K562 (cell line): ENCODE data around the gene CENPH. TPM values are rescaled to one million over a fixed set of nuclear protein-coding genes. Genes with fewer than 3 reads are reported as not detected.

Experiments used
- BRD9 ChIP-seq: fragments of 450-650 bp; IDR thresholded peaks from 2 replicates; pipeline ENCODE4 v1.6.1; 2018; ENCODE audit warnings: low read depth; ENCODE audit not compliant: partially characterized antibody
- CCAR2 ChIP-seq: fragments of 200-400 bp; formaldehyde crosslinking; IDR thresholded peaks from 2 replicates; pipeline ENCODE4 v1.6.1; 2017; ENCODE audit warnings: mild to moderate bottlenecking, low read depth, low read length
- CTBP1 ChIP-seq: fragments of 450-650 bp; IDR thresholded peaks from 2 replicates; pipeline ENCODE4 v1.6.1; 2016; ENCODE audit warnings: borderline replicate concordance
- EHMT2 ChIP-seq: fragments of 450-650 bp; IDR thresholded peaks from 2 replicates; pipeline ENCODE4 v1.6.1; 2018; ENCODE audit warnings: antibody characterized with exemption
- ERF ChIP-seq: fragments of 450-650 bp; formaldehyde crosslinking; IDR thresholded peaks from 2 replicates; pipeline ENCODE4 v1.4.0; 2020; ENCODE audit warnings: mild to moderate bottlenecking, mixed read lengths
- FOXK2 ChIP-seq, 2 experiments: fragments of 450-650 bp; IDR thresholded peaks in 1 of 2; conservative IDR thresholded peaks in 1 of 2; 2 replicates each; pipeline ENCODE4 v1.6.1; 2016; ENCODE audit warnings: low read depth in 2 of 2, mild to moderate bottlenecking in 1 of 2
- FOXM1 ChIP-seq, 2 experiments: fragments of 450-650 bp in 1 of 2; sonication (generic) in 1 of 2; formaldehyde crosslinking in 1 of 2; IDR thresholded peaks; 2 replicates each; pipeline versions ENCODE4 v1.6.1 to v1.9.0; 2017 to 2022; ENCODE audit warnings: low read depth in 2 of 2, mild to moderate bottlenecking in 2 of 2, missing genetic modification reagents in 1 of 2, moderate library complexity in 1 of 2
- HDGF ChIP-seq: fragments of 450-650 bp; IDR thresholded peaks from 2 replicates; pipeline ENCODE4 v1.6.1; 2016
- HMG20A ChIP-seq: fragments of 450-650 bp; formaldehyde crosslinking; conservative IDR thresholded peaks from 2 replicates; pipeline ENCODE4 v1.4.0; 2020; ENCODE audit warnings: mild to moderate bottlenecking, mixed read lengths
- KLF13 ChIP-seq: fragments of 450-650 bp; IDR thresholded peaks from 2 replicates; pipeline ENCODE4 v1.6.1; 2016; ENCODE audit warnings: missing genetic modification characterization, low read depth, mild to moderate bottlenecking, missing compliant biosample characterization, moderate library complexity, borderline replicate concordance
- MXI1 ChIP-seq: IDR thresholded peaks from 2 replicates; pipeline ENCODE4 v1.6.1; 2011; ENCODE audit warnings: low read depth, mild to moderate bottlenecking, improper control_type of control experiment, low read length
- NFE2L1 ChIP-seq: fragments of 450-650 bp; IDR thresholded peaks from 2 replicates; pipeline ENCODE4 v1.6.1; 2016; ENCODE audit warnings: missing genetic modification characterization, low read depth, mild to moderate bottlenecking, missing compliant biosample characterization, moderate library complexity, borderline replicate concordance
- NFIC ChIP-seq: fragments of 450-650 bp; IDR thresholded peaks from 2 replicates; pipeline ENCODE4 v1.6.1; 2017; ENCODE audit warnings: mild to moderate bottlenecking, inconsistent platforms
- NR2C1 ChIP-seq, 2 experiments: fragments of 450-650 bp; IDR thresholded peaks; 2 replicates each; pipeline ENCODE4 v1.6.1; 2017; ENCODE audit warnings: mild to moderate bottlenecking in 2 of 2, antibody characterized with exemption in 1 of 2, inconsistent platforms in 1 of 2, missing compliant biosample characterization in 1 of 2, missing genetic modification characterization in 1 of 2
- NR4A1 ChIP-seq, 2 experiments: fragments of 250-450 bp in 1 of 2; fragments of 450-650 bp in 1 of 2; sonication (Bioruptor Pico) in 1 of 2; IDR thresholded peaks; 2 replicates each; pipeline versions ENCODE4 v1.4.0 to v1.6.1; 2016 to 2020; ENCODE audit warnings: mild to moderate bottlenecking in 2 of 2, missing compliant biosample characterization in 1 of 2, missing genetic modification characterization in 1 of 2, moderate library complexity in 1 of 2
- PHF20 ChIP-seq: fragments of 450-650 bp; IDR thresholded peaks from 2 replicates; pipeline ENCODE4 v1.6.1; 2018; ENCODE audit not compliant: partially characterized antibody
- SMARCA4 ChIP-seq: fragments of 450-650 bp; IDR thresholded peaks from 2 replicates; pipeline ENCODE4 v1.6.1; 2016
- ZNF239 ChIP-seq: fragments of 250-450 bp; sonication (Bioruptor Pico); IDR thresholded peaks from 2 replicates; pipeline ENCODE4 v1.4.0; 2020; ENCODE audit warnings: mild to moderate bottlenecking
- ZNF263 ChIP-seq: sonication (generic); formaldehyde crosslinking; IDR thresholded peaks from 2 replicates; pipeline ENCODE4 v1.8.0; 2022; ENCODE audit warnings: mild to moderate bottlenecking, missing genetic modification reagents, borderline replicate concordance
- ZNF41 ChIP-seq: fragments of 250-450 bp; sonication (Bioruptor Pico); conservative IDR thresholded peaks from 2 replicates; pipeline ENCODE4 v1.4.0; 2020; ENCODE audit warnings: mild to moderate bottlenecking
- ZNF444 ChIP-seq: fragments of 250-450 bp; sonication (Bioruptor Pico); IDR thresholded peaks from 2 replicates; pipeline ENCODE4 v1.4.0; 2020; ENCODE audit warnings: mild to moderate bottlenecking, moderate library complexity
- polyA plus RNA-seq, 8 experiments: library from polyadenylated mRNA; depleted of rRNA in 4 of 8; stranded (reverse) in 5 of 8; unstranded in 3 of 8; fragments of >200 nt; fragmentation: Nextera tagmentation in 2 of 8; fragmentation: Illumina TruSeq in 1 of 8; extraction: Ambion mirVana in 2 of 8; extraction: Trizol in 1 of 8; gene quantifications; 2 replicates each; pipeline versions ENCODE4 v1.2.1 to v1.2.3, GENCODE V29; 2011 to 2014; ENCODE audit warnings: inconsistent platforms in 1 of 8, missing spikeins in 1 of 8
- total RNA-seq, 7 experiments: library from RNA; depleted of rRNA in 6 of 7; stranded (reverse); fragments of >200 nt in 6 of 7; fragmentation: Illumina TruSeq in 2 of 7; extraction: Trizol in 2 of 7; gene quantifications; 2 replicates each; pipeline versions ENCODE4 v1.2.1 to v1.2.3, GENCODE V29; 2011 to 2021; ENCODE audit warnings: low replicate concordance in 1 of 7
- TF ChIP-seq, protein P1 (sequence below): fragments of 450-650 bp; IDR thresholded peaks from 2 replicates; pipeline ENCODE4 v1.6.1; 2018; ENCODE audit warnings: mild to moderate bottlenecking, low read depth; ENCODE audit not compliant: partially characterized antibody
- TF ChIP-seq, protein P2 (sequence below): sonication (generic); formaldehyde crosslinking; IDR thresholded peaks from 2 replicates; pipeline ENCODE4 v1.8.1; 2022; ENCODE audit warnings: missing genetic modification reagents
- TF ChIP-seq, protein P3 (sequence below): fragments of 450-650 bp; IDR thresholded peaks from 2 replicates; pipeline ENCODE4 v1.6.1; 2016

CENPH gene
- total and polyA plus RNA-seq, 9 of the 15 experiments (the other 6 are each of a cell fraction or from before 2014, with no cell fraction given): 10.5 to 124 (median 74.9) TPM

GRCh38 chr5:69217548-69218526 is 28.5 kb downstream of the CENPH start (continued):
- TF ChIP-seq, protein P1, sequence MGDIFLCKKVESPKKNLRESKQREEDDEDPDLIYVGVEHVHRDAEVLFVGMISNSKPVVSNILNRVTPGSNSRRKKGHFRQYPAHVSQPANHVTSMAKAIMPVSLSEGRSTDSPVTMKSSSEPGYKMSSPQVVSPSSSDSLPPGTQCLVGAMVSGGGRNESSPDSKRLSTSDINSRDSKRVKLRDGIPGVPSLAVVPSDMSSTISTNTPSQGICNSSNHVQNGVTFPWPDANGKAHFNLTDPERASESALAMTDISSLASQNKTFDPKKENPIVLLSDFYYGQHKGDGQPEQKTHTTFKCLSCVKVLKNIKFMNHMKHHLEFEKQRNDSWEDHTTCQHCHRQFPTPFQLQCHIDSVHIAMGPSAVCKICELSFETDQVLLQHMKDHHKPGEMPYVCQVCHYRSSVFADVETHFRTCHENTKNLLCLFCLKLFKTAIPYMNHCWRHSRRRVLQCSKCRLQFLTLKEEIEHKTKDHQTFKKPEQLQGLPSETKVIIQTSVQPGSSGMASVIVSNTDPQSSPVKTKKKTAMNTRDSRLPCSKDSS: no peak
- TF ChIP-seq MXI1: peak; percentile 66
- TF ChIP-seq ZNF263 (CRISPR knock-in tag): no peak
- no peak; the same call in 1 of the 2 replicates for TF ChIP-seq KLF13 (tag)
- no peak for TF ChIP-seq EHMT2
- peak; percentile 11 for TF ChIP-seq BRD9
- TF ChIP-seq FOXM1 (IDR thresholded peaks at IDR 0.05; ENCODE audit: low read depth): 0 out of 2 replicates have a peak, but pooled peaks have one; percentile 34
- peak; percentile 89 for TF ChIP-seq FOXM1 (CRISPR knock-in tag; IDR thresholded peaks at IDR 0.05; ENCODE audit: low read depth)
- TF ChIP-seq ERF (CRISPR knock-in tag): no peak
- 0 out of 2 replicates have a peak, but pooled peaks have one; percentile 42 for TF ChIP-seq ZNF41 (CRISPR knock-in tag)
- no peak for TF ChIP-seq ZNF239
- TF ChIP-seq HDGF: no peak
- TF ChIP-seq PHF20: peak; percentile 83
- no peak for TF ChIP-seq ZNF444 (CRISPR knock-in tag)
- TF ChIP-seq SMARCA4: peak; percentile 67
- no peak for TF ChIP-seq NR4A1 (CRISPR knock-in tag; IDR thresholded peaks at IDR 0.05)
- TF ChIP-seq NR4A1 (tag; IDR thresholded peaks at IDR 0.05): no peak
- no peak for TF ChIP-seq CCAR2
- TF ChIP-seq CTBP1: peak; percentile 88
- peak; percentile 78 for TF ChIP-seq NR2C1 (IDR thresholded peaks at IDR 0.05)
- peak; percentile 72 for TF ChIP-seq NR2C1 (tag; IDR thresholded peaks at IDR 0.05)
- peak; percentile 82 for TF ChIP-seq NFIC
- TF ChIP-seq NFE2L1 (tag): no peak
- no peak for TF ChIP-seq HMG20A (CRISPR knock-in tag)
- TF ChIP-seq, protein P2, sequence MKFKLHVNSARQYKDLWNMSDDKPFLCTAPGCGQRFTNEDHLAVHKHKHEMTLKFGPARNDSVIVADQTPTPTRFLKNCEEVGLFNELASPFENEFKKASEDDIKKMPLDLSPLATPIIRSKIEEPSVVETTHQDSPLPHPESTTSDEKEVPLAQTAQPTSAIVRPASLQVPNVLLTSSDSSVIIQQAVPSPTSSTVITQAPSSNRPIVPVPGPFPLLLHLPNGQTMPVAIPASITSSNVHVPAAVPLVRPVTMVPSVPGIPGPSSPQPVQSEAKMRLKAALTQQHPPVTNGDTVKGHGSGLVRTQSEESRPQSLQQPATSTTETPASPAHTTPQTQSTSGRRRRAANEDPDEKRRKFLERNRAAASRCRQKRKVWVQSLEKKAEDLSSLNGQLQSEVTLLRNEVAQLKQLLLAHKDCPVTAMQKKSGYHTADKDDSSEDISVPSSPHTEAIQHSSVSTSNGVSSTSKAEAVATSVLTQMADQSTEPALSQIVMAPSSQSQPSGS: no peak
- TF ChIP-seq FOXK2 (conservative IDR thresholded peaks at IDR 0.05 in 1 of 2, IDR thresholded peaks at IDR 0.05 in 1 of 2; ENCODE audit: low read depth in 2 of 2): 0 out of 4 replicates have a peak, but pooled peaks of 1 of the 2 experiments have one; percentile 10
- TF ChIP-seq, protein P3, sequence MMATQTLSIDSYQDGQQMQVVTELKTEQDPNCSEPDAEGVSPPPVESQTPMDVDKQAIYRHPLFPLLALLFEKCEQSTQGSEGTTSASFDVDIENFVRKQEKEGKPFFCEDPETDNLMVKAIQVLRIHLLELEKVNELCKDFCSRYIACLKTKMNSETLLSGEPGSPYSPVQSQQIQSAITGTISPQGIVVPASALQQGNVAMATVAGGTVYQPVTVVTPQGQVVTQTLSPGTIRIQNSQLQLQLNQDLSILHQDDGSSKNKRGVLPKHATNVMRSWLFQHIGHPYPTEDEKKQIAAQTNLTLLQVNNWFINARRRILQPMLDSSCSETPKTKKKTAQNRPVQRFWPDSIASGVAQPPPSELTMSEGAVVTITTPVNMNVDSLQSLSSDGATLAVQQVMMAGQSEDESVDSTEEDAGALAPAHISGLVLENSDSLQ: peak; percentile 71
